ENCODE results near the gene ARHGAP6.

ARHGAP6 gene

GRCh38 chrX:11146411-11146810 is 519.3 kb downstream of the ARHGAP6 start (continued):
- TF ChIP-seq TCF4 (CRISPR knock-in tag; IDR thresholded peaks at IDR 0.05; ENCODE audit: borderline replicate concordance) (no peak), ZNF8 (CRISPR knock-in tag; IDR thresholded peaks at IDR 0.05) (no peak), ESRRG (CRISPR knock-in tag; IDR thresholded peaks at IDR 0.05) (no peak)

DNA sequence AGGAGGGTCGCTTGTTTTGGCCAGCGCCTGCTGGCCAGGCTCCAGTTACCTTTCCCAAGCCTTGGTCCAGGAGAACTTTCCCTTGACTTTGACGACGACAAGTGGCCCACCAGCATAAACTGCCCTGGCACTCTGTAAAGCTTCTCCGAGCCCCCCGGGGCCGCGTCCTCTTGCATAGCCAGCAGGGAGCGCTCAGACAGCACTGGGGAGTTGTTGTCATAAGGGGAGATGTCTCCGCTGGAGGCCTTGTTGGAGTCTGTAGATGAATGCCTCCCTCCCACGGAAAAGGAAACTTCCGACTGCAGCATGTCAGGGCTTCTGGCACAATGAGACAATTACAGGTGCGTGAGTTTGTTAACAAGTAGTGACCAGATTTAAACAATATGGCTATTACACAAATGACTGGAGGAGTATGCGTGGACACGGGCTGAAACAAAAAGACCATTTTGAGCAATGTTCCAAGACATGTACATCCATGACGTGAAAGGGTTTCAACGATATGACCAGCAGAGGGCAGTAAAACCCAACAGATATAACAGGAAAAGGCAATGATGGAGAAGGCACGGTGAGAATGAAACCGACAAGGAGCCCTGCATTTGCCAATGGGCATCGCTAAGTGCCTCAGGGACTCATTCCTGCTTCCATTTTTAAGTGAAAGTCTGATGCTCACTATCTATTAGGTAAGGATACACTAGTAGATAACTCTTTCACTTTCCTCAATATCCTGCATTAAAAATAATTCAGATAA is 521.6 kb downstream of the ARHGAP6 start:
- peak; percentile 96 for ATAC-seq

GRCh38 chrX:11138498-11139390 is 527.0 kb downstream of the ARHGAP6 start:
- TF ChIP-seq CSDC2 (CRISPR knock-in tag; IDR thresholded peaks at IDR 0.05) = no peak
- TF ChIP-seq CSRNP3 (CRISPR knock-in tag; IDR thresholded peaks at IDR 0.05) = no peak
- no peak for ATAC-seq

More for the DNA sequence above, 521.6 kb downstream of the ARHGAP6 start:
- no peak for TF ChIP-seq CSRNP3 (CRISPR knock-in tag; IDR thresholded peaks at IDR 0.05)
- TF ChIP-seq ZFP30 (CRISPR knock-in tag; IDR thresholded peaks at IDR 0.05) = no peak
- no peak for TF ChIP-seq RARB (CRISPR knock-in tag; IDR thresholded peaks at IDR 0.05)
- no peak for TF ChIP-seq POU6F1 (CRISPR knock-in tag; IDR thresholded peaks at IDR 0.05; ENCODE audit: borderline replicate concordance, low read depth)
- TF ChIP-seq PATZ1 (CRISPR knock-in tag; IDR thresholded peaks at IDR 0.05; ENCODE audit: borderline replicate concordance) = no peak
- no peak for TF ChIP-seq OSR1 (CRISPR knock-in tag; IDR thresholded peaks at IDR 0.05)
- TF ChIP-seq ZNF565 (CRISPR knock-in tag; conservative IDR thresholded peaks at IDR 0.05; ENCODE audit: low read depth) = no peak
- no peak for TF ChIP-seq BACH2 (CRISPR knock-in tag; IDR thresholded peaks at IDR 0.05; ENCODE audit: borderline replicate concordance)
- TF ChIP-seq ARNTL (CRISPR knock-in tag; IDR thresholded peaks at IDR 0.05; ENCODE audit: borderline replicate concordance, low read depth) = no peak
- no peak for TF ChIP-seq ZFP3 (CRISPR knock-in tag; IDR thresholded peaks at IDR 0.05)
- TF ChIP-seq CREB5 (CRISPR knock-in tag; IDR thresholded peaks at IDR 0.05; ENCODE audit: low read depth) = no peak
- TF ChIP-seq ZNF8 (CRISPR knock-in tag; IDR thresholded peaks at IDR 0.05) = no peak
- no peak for TF ChIP-seq ESRRG (CRISPR knock-in tag; IDR thresholded peaks at IDR 0.05)
- no peak for TF ChIP-seq PPARA (CRISPR knock-in tag; IDR thresholded peaks at IDR 0.05; ENCODE audit: borderline replicate concordance)
- TF ChIP-seq SNAI2 (CRISPR knock-in tag; IDR thresholded peaks at IDR 0.05) = no peak
- no peak for TF ChIP-seq CSDC2 (CRISPR knock-in tag; IDR thresholded peaks at IDR 0.05)
- no peak for TF ChIP-seq TCF4 (CRISPR knock-in tag; IDR thresholded peaks at IDR 0.05; ENCODE audit: borderline replicate concordance)

- ATAC-seq = no peak
- TF ChIP-seq OSR1 (CRISPR knock-in tag; IDR thresholded peaks at IDR 0.05) (no peak), SNAI2 (CRISPR knock-in tag; IDR thresholded peaks at IDR 0.05) (no peak), CSRNP3 (CRISPR knock-in tag; IDR thresholded peaks at IDR 0.05) (no peak), POU6F1 (CRISPR knock-in tag; IDR thresholded peaks at IDR 0.05; ENCODE audit: borderline replicate concordance, low read depth) (no peak), TOX (CRISPR knock-in tag; IDR thresholded peaks at IDR 0.05; ENCODE audit: borderline replicate concordance) (no peak), ESRRG (CRISPR knock-in tag; IDR thresholded peaks at IDR 0.05) (no peak), CSDC2 (CRISPR knock-in tag; IDR thresholded peaks at IDR 0.05) (no peak), ZNF8 (CRISPR knock-in tag; IDR thresholded peaks at IDR 0.05) (no peak), GLIS3 (CRISPR knock-in tag; IDR thresholded peaks at IDR 0.05) (no peak), CREB5 (CRISPR knock-in tag; IDR thresholded peaks at IDR 0.05; ENCODE audit: low read depth) (no peak)
These were observed 528.1 kb downstream of the ARHGAP6 start for GRCh38 chrX:11137543-11138139.
